NCI-H1694 treated with DMSO at 0.1 percent for 48 hours (cell line): ENCODE results near the gene AMHR2.
A peak's percentile ranks its signal among the peaks of the same experiment; 100 is the strongest.
"Not testable (repeated sequence)": the region's sequence is repeated elsewhere in the genome, so short reads cannot be mapped to it uniquely, and the experiment has no call there.

Experiments
- DNase-seq: peaks from one replicate; lab custom pipeline; 2025; lab: John Stamatoyannopoulos, UW

Gene AMHR2

GRCh38 chr12:53415752-53416389 lies 7.8 kb upstream of the AMHR2 start:
- DNase-seq, result not testable (repeated sequence)

- not testable (repeated sequence) for DNase-seq
Observed at GRCh38 chr12:53417291-53417816, 6.3 kb upstream of the AMHR2 start.

DNA sequence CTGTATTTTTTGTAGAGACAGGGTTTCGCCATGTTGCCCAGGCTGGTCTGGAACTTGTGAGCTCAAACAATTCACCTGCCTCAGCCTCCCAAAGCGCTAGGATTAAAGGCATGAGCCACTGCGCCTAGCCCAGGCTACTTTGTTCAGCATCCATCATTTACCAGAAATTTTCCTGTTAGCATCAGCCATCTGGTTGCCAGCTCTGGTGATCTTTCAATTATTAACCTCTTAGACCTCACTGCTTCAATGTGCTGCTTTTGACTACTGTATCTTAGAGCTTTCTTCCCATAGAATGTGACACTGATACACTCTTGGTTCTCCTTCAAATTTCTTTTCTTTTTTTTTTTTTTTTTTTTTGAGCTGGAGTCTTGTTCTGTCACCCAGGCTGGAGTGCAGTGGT lies 5.4 kb upstream of the AMHR2 start:
- DNase-seq, result no peak

DNA sequence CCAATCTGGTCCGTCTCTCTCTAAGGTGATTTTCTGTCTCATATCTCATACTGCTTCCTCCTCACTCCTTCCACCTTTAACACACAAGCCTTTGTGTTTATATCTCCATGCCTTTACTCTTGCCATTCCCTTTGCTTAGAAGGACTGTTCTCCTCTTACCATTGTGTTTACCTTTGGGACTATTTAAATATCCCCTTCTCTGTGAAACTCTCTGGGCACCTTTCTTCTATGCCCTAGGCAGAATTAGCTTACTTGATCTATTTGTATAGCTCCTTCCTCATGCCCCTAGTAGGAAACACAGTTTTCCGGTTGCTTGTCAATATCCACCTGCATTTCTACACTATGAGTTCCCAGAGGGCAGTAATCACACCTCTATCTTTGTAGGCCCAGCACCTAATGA lies 3.9 kb upstream of the AMHR2 start:
- no peak for DNase-seq

DNA sequence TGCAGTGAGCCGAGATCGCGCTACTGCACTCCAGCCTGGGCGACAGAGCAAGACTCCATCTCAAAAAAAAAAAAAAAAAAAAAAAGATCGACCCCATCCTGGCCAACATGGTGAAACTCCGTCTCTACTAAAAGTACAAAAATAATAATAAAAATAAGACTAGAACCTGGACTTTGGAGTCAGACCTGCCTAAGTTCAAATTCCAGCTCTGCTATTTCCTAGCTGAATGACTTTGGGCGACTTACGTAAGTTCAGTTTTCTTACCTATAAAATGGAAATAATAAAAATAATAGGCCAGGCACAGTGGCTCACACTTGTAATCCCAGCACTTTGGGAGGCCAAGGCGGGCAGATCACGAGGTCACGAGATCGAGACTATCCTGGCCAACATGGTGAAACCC lies 1.4 kb upstream of the AMHR2 start:
- not testable (repeated sequence) for DNase-seq

DNA sequence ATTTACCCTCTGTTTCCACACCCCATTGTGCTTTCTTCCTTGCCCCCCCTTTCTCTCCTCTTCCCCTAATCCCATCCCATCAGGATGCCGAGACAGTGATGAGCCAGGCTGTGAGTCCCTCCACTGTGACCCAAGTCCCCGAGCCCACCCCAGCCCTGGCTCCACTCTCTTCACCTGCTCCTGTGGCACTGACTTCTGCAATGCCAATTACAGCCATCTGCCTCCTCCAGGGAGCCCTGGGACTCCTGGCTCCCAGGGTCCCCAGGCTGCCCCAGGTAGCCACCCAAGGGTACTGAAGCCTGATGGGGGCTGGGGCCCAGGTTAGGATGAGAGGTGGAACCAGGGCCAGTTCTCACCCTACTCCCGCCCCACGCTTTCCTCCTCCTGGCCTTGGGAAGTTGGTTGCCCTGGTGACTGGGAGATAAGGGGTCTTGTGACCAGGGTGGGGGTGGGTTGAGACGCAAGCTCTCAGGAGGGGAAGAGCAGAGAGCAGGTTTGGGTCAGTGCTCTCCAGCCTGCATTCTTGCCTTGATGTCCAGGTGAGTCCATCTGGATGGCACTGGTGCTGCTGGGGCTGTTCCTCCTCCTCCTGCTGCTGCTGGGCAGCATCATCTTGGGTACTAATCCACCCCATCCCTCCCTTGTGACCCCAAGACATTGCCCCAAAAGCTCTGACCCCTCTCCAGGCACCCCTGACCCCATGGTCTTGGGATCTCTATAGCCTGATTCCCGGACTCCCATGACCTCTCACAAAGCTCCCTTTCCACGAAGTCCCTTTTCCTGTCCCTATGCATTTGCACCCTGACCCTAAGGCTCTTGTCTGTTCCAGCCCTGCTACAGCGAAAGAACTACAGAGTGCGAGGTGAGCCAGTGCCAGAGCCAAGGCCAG lies 1.2 kb downstream of the AMHR2 start:
- DNase-seq, result no peak

- DNase-seq, result no peak
Observed at GRCh38 chr12:53425515-53426150, 2.0 kb downstream of the AMHR2 start.

DNA sequence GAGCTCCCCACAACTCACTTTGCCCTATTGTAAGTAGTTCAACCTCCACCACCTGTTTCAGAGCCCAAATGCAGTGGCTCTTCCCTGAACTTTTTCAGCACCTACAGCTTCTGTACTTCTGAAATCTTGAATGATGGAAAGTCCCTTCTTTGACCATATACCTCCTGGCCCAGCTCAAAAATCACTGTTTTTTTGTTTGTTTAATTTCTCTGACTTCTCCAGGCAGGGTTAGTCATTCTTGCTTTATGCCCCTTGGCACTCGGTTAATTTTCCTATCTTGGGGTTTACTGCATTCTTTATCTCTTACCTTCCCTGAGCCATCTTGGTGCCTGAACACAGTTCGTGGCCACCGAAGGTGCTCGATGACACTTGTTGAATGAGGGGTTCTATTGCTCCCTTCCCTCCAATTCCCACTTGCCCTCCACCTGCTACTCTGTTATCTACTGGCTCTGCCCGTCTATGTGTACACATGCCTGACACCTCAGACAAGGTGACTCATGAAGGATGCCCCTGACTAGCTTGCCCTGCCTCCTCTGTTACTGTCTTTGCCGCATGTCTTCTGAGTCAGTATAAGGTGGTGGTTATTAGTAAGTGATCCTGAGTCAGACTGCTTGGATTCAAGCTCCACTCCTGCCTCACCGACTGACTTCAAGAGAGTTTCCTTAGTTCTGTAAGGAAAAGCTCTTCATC lies 4.4 kb downstream of the AMHR2 start:
- no peak for DNase-seq

GRCh38 chr12:53428741-53429140 lies 5.1 kb downstream of the AMHR2 start:
- DNase-seq, result no peak

DNA sequence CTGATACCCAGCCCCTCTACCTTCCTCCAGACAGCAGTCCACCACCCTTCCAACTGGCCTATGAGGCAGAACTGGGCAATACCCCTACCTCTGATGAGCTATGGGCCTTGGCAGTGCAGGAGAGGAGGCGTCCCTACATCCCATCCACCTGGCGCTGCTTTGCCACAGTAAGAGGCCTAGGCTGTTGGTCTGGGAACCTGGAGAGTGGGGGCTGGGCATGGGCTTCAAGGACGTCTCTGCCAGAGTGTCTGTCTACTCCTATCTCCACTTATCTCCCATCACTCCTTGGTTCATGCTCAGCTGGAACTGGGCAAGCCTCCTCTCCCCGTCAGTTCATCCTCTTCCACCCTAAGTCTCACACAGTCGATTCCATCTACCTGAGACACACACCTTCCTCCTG lies 6.5 kb downstream of the AMHR2 start:
- no peak for DNase-seq

GRCh38 chr12:53431187-53431586 lies 7.5 kb downstream of the AMHR2 start:
- DNase-seq, result no peak

- DNase-seq, result not testable (repeated sequence)
Observed at GRCh38 chr12:53435326-53435725, 11.7 kb downstream of the AMHR2 start.

GRCh38 chr12:53439582-53439981 lies 15.9 kb downstream of the AMHR2 start:
- DNase-seq, result not testable (repeated sequence)

GRCh38 chr12:53441040-53441833 lies 17.6 kb downstream of the AMHR2 start, which contains the start of gene PRR13:
PRR13 (plus strand) TSS chr12:53441734; CDS start chr12:53442715, 981 bp downstream.
- DNase-seq, result peak; percentile 98

GRCh38 chr12:53443955-53444354 lies 20.3 kb downstream of the AMHR2 start:
- no peak for DNase-seq

- DNase-seq, result not testable (repeated sequence)
Observed at GRCh38 chr12:53444593-53445325, 21.1 kb downstream of the AMHR2 start.

DNA sequence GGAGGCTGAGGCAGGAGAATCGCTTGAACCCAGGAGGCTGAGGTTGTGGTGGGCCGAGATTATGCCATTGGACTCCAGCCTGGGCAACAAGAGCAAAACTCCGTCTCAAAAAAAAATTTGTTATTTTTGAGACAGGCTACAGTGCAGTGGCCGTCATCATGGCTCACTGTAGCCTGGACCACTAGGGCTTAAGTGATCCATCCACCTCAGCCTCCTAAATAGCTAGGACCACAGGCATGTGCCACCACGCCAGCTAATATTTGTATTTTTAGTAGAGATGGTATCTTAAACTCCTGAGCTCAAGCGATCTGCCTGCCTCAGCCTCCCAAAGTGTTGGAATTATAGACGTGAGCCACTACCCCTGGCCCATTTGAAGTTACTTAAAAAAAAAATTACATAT lies 27.3 kb downstream of the AMHR2 start:
- no peak for DNase-seq

- peak; percentile 97 for DNase-seq
Observed at GRCh38 chr12:53451661-53452158, 28.1 kb downstream of the AMHR2 start, which contains the start of gene PCBP2. PCBP2 (plus strand) TSS chr12:53452102; CDS start chr12:53454801, 2,699 bp downstream.

- no peak for DNase-seq
Observed at GRCh38 chr12:53452159-53453077, 28.8 kb downstream of the AMHR2 start.
